IMR-90 (cell line): Measurements from ENCODE around the gene CTNND2. TPM values are rescaled to one million over a fixed set of nuclear protein-coding genes. Genes with fewer than 3 reads are reported as not detected.

Source experiments
- ATAC-seq: fragments of 200-7000 bp; cut with Tn5 transposase; 2 replicates; pipeline ENCODE4 v1.9.1; 2020; ENCODE audit warnings: low read depth, mild to moderate bottlenecking, moderate library complexity
- BruUV-seq: library from RNA; stranded (reverse); fragments of 400-500 nt; replicated peaks from 2 replicates; lab custom pipeline; 2021; lab: Mats Ljungman, UMichigan
- CTCF ChIA-PET: fragments of 300-600 bp; formaldehyde crosslinking; extraction: SDS; loops from one replicate; lab custom pipeline; 2021; ENCODE audit warnings: antibody characterized with exemption; lab: Yijun Ruan, JAX
- POLR2A ChIA-PET: fragments of 300-600 bp; sonication (Branson Sonifier 250); formaldehyde crosslinking; loops from one replicate; lab custom pipeline; 2022; ENCODE audit warnings: antibody characterized with exemption; ENCODE audit not compliant: unreplicated experiment; lab: Charles Lee
- DNase-seq: peaks from one replicate; pipeline ENCODE4 v3.0.0; 2013
- H2AFZ ChIP-seq: replicated peaks from 2 replicates; pipeline ENCODE3; 2013; ENCODE audit warnings: low read length, mild to moderate bottlenecking; ENCODE audit not compliant: poor library complexity
- H2AK5ac ChIP-seq: 2 replicates; pipeline ENCODE4 v1.6.1; 2013; ENCODE audit warnings: low read depth, low read length, inconsistent platforms
- H2AK9ac ChIP-seq: replicated peaks from 2 replicates; pipeline ENCODE3; 2013; ENCODE audit warnings: mild to moderate bottlenecking, low read depth, low read length, moderate library complexity; ENCODE audit not compliant: poor library complexity
- H2BK120ac ChIP-seq: 2 replicates; pipeline ENCODE4 v1.6.1; 2013; ENCODE audit warnings: low read depth, low read length, inconsistent platforms
- H2BK15ac ChIP-seq: 3 replicates; pipeline ENCODE4 v1.6.1; 2013; ENCODE audit warnings: low read depth, low read length, inconsistent platforms
- H2BK20ac ChIP-seq: 2 replicates; pipeline ENCODE4 v1.6.1; 2013; ENCODE audit warnings: low read depth, mild to moderate bottlenecking, inconsistent platforms, low read length, moderate library complexity
- H2BK5ac ChIP-seq: 2 replicates; pipeline ENCODE4 v1.6.1; 2013; ENCODE audit warnings: mild to moderate bottlenecking, low read depth, low read length, inconsistent platforms; ENCODE audit not compliant: poor library complexity, severe bottlenecking
- H3K14ac ChIP-seq: replicated peaks from 2 replicates; pipeline ENCODE4 v1.6.1; 2013; ENCODE audit warnings: low read depth, low read length, inconsistent platforms
- H3K18ac ChIP-seq: 2 replicates; pipeline ENCODE4 v1.6.1; 2013; ENCODE audit warnings: low read depth, low read length, control low read depth
- H3K23ac ChIP-seq: 2 replicates; pipeline ENCODE4 v1.6.1; 2013; ENCODE audit warnings: low read depth, low read length, inconsistent platforms
- H3K27ac ChIP-seq: 2 replicates; pipeline ENCODE4 v1.5.1; 2013; ENCODE audit warnings: mild to moderate bottlenecking, control low read depth, low read length; ENCODE audit not compliant: insufficient read depth
- H3K27me3 ChIP-seq: 2 replicates; pipeline ENCODE4 v1.6.1; 2013; ENCODE audit warnings: low read length; ENCODE audit not compliant: control insufficient read depth, insufficient read depth
- H3K36me3 ChIP-seq: 2 replicates; pipeline ENCODE4 v1.6.1; 2013; ENCODE audit warnings: low read length, mixed read lengths; ENCODE audit not compliant: control insufficient read depth, insufficient read depth
- H3K4ac ChIP-seq: 2 replicates; pipeline ENCODE4 v1.6.1; 2013; ENCODE audit warnings: low read depth, low read length, inconsistent platforms
- H3K4me1 ChIP-seq: 2 replicates; pipeline ENCODE4 v1.6.1; 2013; ENCODE audit warnings: low read length, mixed read lengths; ENCODE audit not compliant: control insufficient read depth, insufficient read depth
- H3K4me2 ChIP-seq: 2 replicates; pipeline ENCODE4 v1.6.1; 2013; ENCODE audit warnings: low read depth, mild to moderate bottlenecking, control low read depth, low read length, moderate library complexity
- H3K4me3 ChIP-seq: 2 replicates; pipeline ENCODE4 v1.5.1; 2013; ENCODE audit warnings: low read depth, mild to moderate bottlenecking, control low read depth, low read length, moderate library complexity; ENCODE audit not compliant: insufficient read depth
- H3K56ac ChIP-seq: 2 replicates; pipeline ENCODE4 v1.6.1; 2013; ENCODE audit warnings: low read length, inconsistent platforms; ENCODE audit not compliant: insufficient read depth; ENCODE audit errors: extremely low read depth
- H3K79me1 ChIP-seq, 2 experiments: 2 replicates each; pipeline ENCODE4 v1.6.1; 2013; ENCODE audit warnings: low read length in 2 of 2, inconsistent platforms in 1 of 2, low read depth in 1 of 2
- H3K9ac ChIP-seq: 2 replicates; pipeline ENCODE4 v1.6.1; 2013; ENCODE audit warnings: low read depth, low read length, control low read depth
- H3K9me1 ChIP-seq: 2 replicates; pipeline ENCODE4 v1.6.1; 2013; ENCODE audit warnings: low read length, inconsistent platforms; ENCODE audit not compliant: insufficient read depth
- H3K9me3 ChIP-seq: 2 replicates; pipeline ENCODE4 v1.6.1; 2013; ENCODE audit warnings: low read length; ENCODE audit not compliant: control insufficient read depth, insufficient read depth
- H4K20me1 ChIP-seq: 2 replicates; pipeline ENCODE4 v1.6.1; 2013; ENCODE audit warnings: low read length, inconsistent platforms; ENCODE audit not compliant: insufficient read depth
- H4K5ac ChIP-seq: 2 replicates; pipeline ENCODE4 v1.6.1; 2013; ENCODE audit warnings: mild to moderate bottlenecking, low read depth, low read length, control low read depth
- H4K8ac ChIP-seq, 2 experiments: 2 replicates each; pipeline ENCODE4 v1.6.1; 2013; ENCODE audit warnings: low read depth in 2 of 2, low read length in 2 of 2, control low read depth in 1 of 2, inconsistent platforms in 1 of 2
- H4K91ac ChIP-seq: 2 replicates; pipeline ENCODE4 v1.6.1; 2013; ENCODE audit warnings: low read depth, low read length, inconsistent platforms; ENCODE audit not compliant: insufficient read depth
- BHLHE40 ChIP-seq: fragments of 150-350 bp; IDR thresholded peaks from 2 replicates; pipeline ENCODE4 v1.6.1; 2016; ENCODE audit warnings: mild to moderate bottlenecking, low read depth, low read length
- CEBPB ChIP-seq: IDR thresholded peaks from 2 replicates; pipeline ENCODE4 v1.6.1; 2012; ENCODE audit warnings: low read depth, low read length, improper control_type of control experiment
- MXI1 ChIP-seq: IDR thresholded peaks from 2 replicates; pipeline ENCODE4 v1.6.1; 2012; ENCODE audit warnings: low read depth, mild to moderate bottlenecking, low read length, moderate library complexity, borderline replicate concordance
- NFE2L2 ChIP-seq: fragments of 150-350 bp; IDR thresholded peaks from 2 replicates; pipeline ENCODE4 v1.6.1; 2016; ENCODE audit warnings: low read depth, mild to moderate bottlenecking, low read length
- POLR2A ChIP-seq: IDR thresholded peaks from 2 replicates; pipeline ENCODE4 v1.6.1; 2012; ENCODE audit warnings: mild to moderate bottlenecking, low read depth, low read length
- RCOR1 ChIP-seq: IDR thresholded peaks from 2 replicates; pipeline ENCODE4 v1.6.1; 2012; ENCODE audit warnings: mild to moderate bottlenecking, low read length, improper control_type of control experiment; ENCODE audit not compliant: insufficient replicate concordance
- SMC3 ChIP-seq: fragments of 150-350 bp; IDR thresholded peaks from 2 replicates; pipeline ENCODE4 v1.6.1; 2016; ENCODE audit warnings: low read depth, mild to moderate bottlenecking, antibody characterized with exemption, low read length, moderate library complexity
- WGBS, 2 experiments: methylation state at CpG; one replicate each; pipeline versions ENCODE4 v1.1.5 to v1.1.7; 2013; ENCODE audit warnings: missing lambda C conversion rate in 2 of 2; ENCODE audit not compliant: insufficient read length in 1 of 2; ENCODE audit errors: extremely low coverage in 2 of 2; 5-methylcytosine and 5-hydroxymethylcytosine counted together
- dilution Hi-C: fragments of 300-500 bp; cut with HindIII; formaldehyde crosslinking; loops from one replicate; pipeline ENCODE4 v1.14.3; 2018; ENCODE audit warnings: low sequenced_read_pairs; ENCODE audit not compliant: unreplicated experiment
- in situ Hi-C: fragments of 300-500 bp; cut with MboI; formaldehyde crosslinking; loops from 3 replicates; pipeline ENCODE4 v1.14.3; 2019; ENCODE audit warnings: low sequenced_read_pairs, inconsistent platforms, mixed read lengths
- intact Hi-C: fragments of 100-400 bp; cut with micrococcal nuclease; formaldehyde crosslinking; loops from 2 replicates; pipeline ENCODE4 v1.10.0; 2022
- polyA plus RNA-seq, 3 experiments: library from polyadenylated mRNA; depleted of rRNA; stranded (reverse); fragments of >200 nt; gene quantifications; 2 replicates each; pipeline ENCODE4 v1.2.3, GENCODE V29; 2012; ENCODE audit warnings: low replicate concordance in 1 of 3
- total RNA-seq: library from RNA; depleted of rRNA; stranded (reverse); fragments of >200 nt; gene quantifications from 2 replicates; pipeline ENCODE4 v1.2.3, GENCODE V29; 2012
- TF ChIP-seq, protein P1 (sequence below): conservative IDR thresholded peaks from 2 replicates; pipeline ENCODE4 v1.5.1; 2012; ENCODE audit warnings: mild to moderate bottlenecking, low read depth, low read length, improper control_type of control experiment
- TF ChIP-seq, protein P2 (sequence below): fragments of 150-350 bp; IDR thresholded peaks from 2 replicates; pipeline ENCODE4 v1.6.1; 2016; ENCODE audit warnings: low read depth, mild to moderate bottlenecking, low read length, moderate library complexity, borderline replicate concordance

The CTNND2 gene
- total and polyA plus RNA-seq, 2 of the 4 experiments (the other 2 are of a cell fraction), result not detected

DNA sequence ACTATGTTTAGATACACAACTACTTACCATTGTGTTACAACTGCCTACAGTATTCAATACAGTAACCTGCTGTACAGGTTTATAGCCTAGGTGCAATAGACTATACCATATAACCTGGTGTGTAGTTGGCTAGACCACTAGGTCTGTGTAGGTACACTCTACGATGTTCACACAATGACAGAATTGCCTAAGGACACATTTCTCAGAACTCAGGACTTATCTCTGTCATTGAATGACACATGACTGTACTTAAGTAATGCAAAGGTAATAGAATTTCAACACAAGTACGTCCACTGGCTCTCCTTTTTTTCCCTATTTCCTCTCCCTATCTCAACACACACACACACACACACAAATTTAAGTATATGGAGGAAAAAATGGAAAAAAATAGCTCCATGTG is 385.6 kb downstream of the CTNND2 start:
- H3K9ac ChIP-seq, result no peak overlapping the region
- intact Hi-C loops (no loop called here), in situ Hi-C loops (no loop called here), dilution Hi-C loops (no loop called here)
- no peak for ATAC-seq
- H3K9me1 ChIP-seq, result no peaks in the 10 kb centered on the region
- no peak overlapping the region for H3K18ac ChIP-seq
- TF ChIP-seq NFE2L2 (no peak), POLR2A (no peak), CEBPB (no peak), MXI1 (no peak), BHLHE40 (no peak), SMC3 (no peak), RCOR1 (no peak)
- TF ChIP-seq, protein P1, sequence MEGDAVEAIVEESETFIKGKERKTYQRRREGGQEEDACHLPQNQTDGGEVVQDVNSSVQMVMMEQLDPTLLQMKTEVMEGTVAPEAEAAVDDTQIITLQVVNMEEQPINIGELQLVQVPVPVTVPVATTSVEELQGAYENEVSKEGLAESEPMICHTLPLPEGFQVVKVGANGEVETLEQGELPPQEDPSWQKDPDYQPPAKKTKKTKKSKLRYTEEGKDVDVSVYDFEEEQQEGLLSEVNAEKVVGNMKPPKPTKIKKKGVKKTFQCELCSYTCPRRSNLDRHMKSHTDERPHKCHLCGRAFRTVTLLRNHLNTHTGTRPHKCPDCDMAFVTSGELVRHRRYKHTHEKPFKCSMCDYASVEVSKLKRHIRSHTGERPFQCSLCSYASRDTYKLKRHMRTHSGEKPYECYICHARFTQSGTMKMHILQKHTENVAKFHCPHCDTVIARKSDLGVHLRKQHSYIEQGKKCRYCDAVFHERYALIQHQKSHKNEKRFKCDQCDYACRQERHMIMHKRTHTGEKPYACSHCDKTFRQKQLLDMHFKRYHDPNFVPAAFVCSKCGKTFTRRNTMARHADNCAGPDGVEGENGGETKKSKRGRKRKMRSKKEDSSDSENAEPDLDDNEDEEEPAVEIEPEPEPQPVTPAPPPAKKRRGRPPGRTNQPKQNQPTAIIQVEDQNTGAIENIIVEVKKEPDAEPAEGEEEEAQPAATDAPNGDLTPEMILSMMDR, result no peak
- TF ChIP-seq, protein P2, sequence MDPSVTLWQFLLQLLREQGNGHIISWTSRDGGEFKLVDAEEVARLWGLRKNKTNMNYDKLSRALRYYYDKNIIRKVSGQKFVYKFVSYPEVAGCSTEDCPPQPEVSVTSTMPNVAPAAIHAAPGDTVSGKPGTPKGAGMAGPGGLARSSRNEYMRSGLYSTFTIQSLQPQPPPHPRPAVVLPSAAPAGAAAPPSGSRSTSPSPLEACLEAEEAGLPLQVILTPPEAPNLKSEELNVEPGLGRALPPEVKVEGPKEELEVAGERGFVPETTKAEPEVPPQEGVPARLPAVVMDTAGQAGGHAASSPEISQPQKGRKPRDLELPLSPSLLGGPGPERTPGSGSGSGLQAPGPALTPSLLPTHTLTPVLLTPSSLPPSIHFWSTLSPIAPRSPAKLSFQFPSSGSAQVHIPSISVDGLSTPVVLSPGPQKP, result no peak
- H2AK5ac ChIP-seq, result no peak overlapping the region
- H3K4ac ChIP-seq, result no peak overlapping the region
- no peak overlapping the region for H2AK9ac ChIP-seq
- ChIA-PET CTCF (no interaction called here), POLR2A (interaction anchor here (0.6 kb wide), 1 partner anchor 9 kb away, joined by 3 read pairs; no protein-coding TSS in a partner anchor)
- H3K4me3 ChIP-seq, result no peak overlapping the region
- no peak overlapping the region for H3K14ac ChIP-seq
- no CpG with 5 or more reads among the region's 2 CpGs for WGBS, 2 experiments
- BruUV-seq, result no TSS peak
- H4K8ac ChIP-seq, result no peak overlapping the region
- no peak overlapping the region for H3K23ac ChIP-seq
- no peaks in the 10 kb centered on the region for H3K4me1 ChIP-seq
- H4K20me1 ChIP-seq, result no peaks in the 10 kb centered on the region
- H2BK15ac ChIP-seq, result no peak overlapping the region
- no peak overlapping the region for H2AFZ ChIP-seq
- H3K27me3 ChIP-seq, result no peaks in the 10 kb centered on the region
- H3K4me2 ChIP-seq, result no peak overlapping the region
- H2BK120ac ChIP-seq, result no peak overlapping the region
- no peak overlapping the region for H4K5ac ChIP-seq
- no peak overlapping the region for H2BK5ac ChIP-seq
- H3K36me3 ChIP-seq, result no peaks in the 10 kb centered on the region
- H3K27ac ChIP-seq, result no peak overlapping the region
- H4K91ac ChIP-seq, result no peak overlapping the region
- H3K9me3 ChIP-seq, result peaks cover 1% of the 10 kb centered on the region; the same call in 1 of the 2 replicates
- DNase-seq, result no peak
- H3K56ac ChIP-seq, result no peak overlapping the region
- H2BK20ac ChIP-seq, result no peak overlapping the region
- no peaks in the 10 kb centered on the region for H3K79me1 ChIP-seq
